HepG2 (cell line): Measurements from ENCODE around the gene BPIFB6. TPM values are rescaled to one million over a fixed set of nuclear protein-coding genes. Genes with fewer than 3 reads are reported as not detected.

Experiments
- DBP ChIP-seq: sonication (generic); formaldehyde crosslinking; IDR thresholded peaks from 2 replicates; pipeline ENCODE4 v1.4.0; 2020; ENCODE audit warnings: missing genetic modification reagents; ENCODE audit errors: not compliant biosample characterization
- EP300 ChIP-seq, 3 experiments: sonication (generic) in 1 of 3; formaldehyde crosslinking in 1 of 3; IDR thresholded peaks; 2 replicates each; pipeline versions ENCODE4 v1.5.1 to v1.6.1; 2011 to 2020; ENCODE audit warnings: low read depth in 2 of 3, low read length in 2 of 3, borderline replicate concordance in 1 of 3, improper control_type of control experiment in 1 of 3, mild to moderate bottlenecking in 1 of 3, missing genetic modification reagents in 1 of 3, moderate library complexity in 1 of 3
- HDAC6 ChIP-seq: fragments of 200-600 bp; sonication (generic); IDR thresholded peaks from 2 replicates; pipeline ENCODE4 v1.7.0; 2017; ENCODE audit warnings: mild to moderate bottlenecking, antibody characterized with exemption, low read length, low read depth
- HNF4A ChIP-seq: sonication (generic); formaldehyde crosslinking; IDR thresholded peaks from 2 replicates; pipeline ENCODE4 v1.4.0; 2020; ENCODE audit warnings: missing genetic modification reagents
- NKX3-1 ChIP-seq: sonication (generic); formaldehyde crosslinking; IDR thresholded peaks from 2 replicates; pipeline ENCODE4 v1.5.0; 2020; ENCODE audit warnings: missing genetic modification reagents
- NR2F6 ChIP-seq, 2 experiments: IDR thresholded peaks; 2 replicates each; pipeline ENCODE4 v1.6.1; 2016; ENCODE audit warnings: antibody characterized with exemption in 1 of 2, mild to moderate bottlenecking in 1 of 2
- NR3C1 ChIP-seq: sonication (generic); formaldehyde crosslinking; IDR thresholded peaks from 2 replicates; pipeline ENCODE4 v1.4.0; 2020; ENCODE audit warnings: missing genetic modification reagents
- PHB2 ChIP-seq: fragments of 450-650 bp; IDR thresholded peaks from 2 replicates; pipeline ENCODE4 v1.6.1; 2018; ENCODE audit not compliant: partially characterized antibody
- POLR2A ChIP-seq, 2 experiments: IDR thresholded peaks; 2 replicates each; pipeline ENCODE4 v1.6.1; 2011; ENCODE audit warnings: low read depth in 2 of 2, low read length in 2 of 2, mild to moderate bottlenecking in 1 of 2, moderate library complexity in 1 of 2; ENCODE audit not compliant: insufficient read depth in 1 of 2
- RNF2 ChIP-seq: fragments of 450-650 bp; conservative IDR thresholded peaks from 2 replicates; pipeline ENCODE4 v1.6.1; 2016; ENCODE audit warnings: low read depth
- SALL2 ChIP-seq: sonication (generic); formaldehyde crosslinking; IDR thresholded peaks from 2 replicates; pipeline ENCODE4 v1.8.1; 2023; ENCODE audit warnings: mild to moderate bottlenecking, missing genetic modification reagents, inconsistent platforms
- SMAD3 ChIP-seq: sonication (generic); formaldehyde crosslinking; IDR thresholded peaks from 2 replicates; pipeline ENCODE4 v1.4.0; 2020; ENCODE audit warnings: missing genetic modification reagents
- TCF7L2 ChIP-seq: IDR thresholded peaks from 2 replicates; pipeline ENCODE4 v1.6.1; 2011; ENCODE audit warnings: mild to moderate bottlenecking, low read depth, low read length, moderate library complexity
- THAP9 ChIP-seq: sonication (generic); formaldehyde crosslinking; IDR thresholded peaks from 2 replicates; pipeline ENCODE4; 2020; ENCODE audit warnings: missing genetic modification reagents, mild to moderate bottlenecking, borderline replicate concordance
- ZNF160 ChIP-seq: sonication (generic); formaldehyde crosslinking; IDR thresholded peaks from 2 replicates; pipeline ENCODE4 v1.8.0; 2022; ENCODE audit warnings: mild to moderate bottlenecking, inconsistent platforms, missing genetic modification reagents
- ZNF235 ChIP-seq: sonication (generic); formaldehyde crosslinking; IDR thresholded peaks from 2 replicates; pipeline ENCODE4 v1.8.1; 2023; ENCODE audit warnings: mild to moderate bottlenecking, missing genetic modification reagents, borderline replicate concordance
- ZNF282 ChIP-seq: fragments of 450-650 bp; IDR thresholded peaks from 2 replicates; pipeline ENCODE4 v1.6.1; 2018; ENCODE audit not compliant: partially characterized antibody
- ZNF567 ChIP-seq: sonication (generic); formaldehyde crosslinking; IDR thresholded peaks from 2 replicates; pipeline ENCODE4 v1.8.1; 2023; ENCODE audit warnings: mild to moderate bottlenecking, missing genetic modification reagents, borderline replicate concordance
- ZNF607 ChIP-seq: sonication (generic); formaldehyde crosslinking; IDR thresholded peaks from 2 replicates; pipeline ENCODE4 v1.5.1; 2020; ENCODE audit warnings: missing genetic modification reagents, mild to moderate bottlenecking, borderline replicate concordance
- polyA plus RNA-seq, 8 experiments: library from polyadenylated mRNA; depleted of rRNA in 3 of 8; stranded (reverse) in 7 of 8; unstranded in 1 of 8; fragments of >200 nt; fragmentation: Illumina TruSeq in 4 of 8; extraction: Trizol in 4 of 8; gene quantifications; 2 replicates each; pipeline versions ENCODE4 v1.2.1 to v1.2.3, GENCODE V29; 2011 to 2016; ENCODE audit warnings: low read depth in 4 of 8, missing spikeins in 1 of 8, mixed read lengths in 1 of 8; ENCODE audit not compliant: insufficient read depth in 1 of 8
- total RNA-seq, 5 experiments: library from RNA; depleted of rRNA; stranded (reverse); fragments of >200 nt; fragmentation: Illumina TruSeq; extraction: Trizol; gene quantifications; 2 replicates each; pipeline ENCODE4 v1.2.3, GENCODE V29; 2016; ENCODE audit warnings: low read depth in 1 of 5

BPIFB6 gene
- total and polyA plus RNA-seq, 2 of the 13 experiments (the other 11 are each of a cell fraction or from before 2014, with no cell fraction given), result 0.13 to 1.7 TPM

- TF ChIP-seq THAP9 (CRISPR knock-in tag), result peak; percentile 17; the same call in 1 of the 2 replicates
- peak; percentile 44; the same call in 1 of the 2 replicates for TF ChIP-seq NKX3-1 (CRISPR knock-in tag)
- no peak for TF ChIP-seq SMAD3
- TF ChIP-seq ZNF235 (CRISPR knock-in tag), result no peak
- TF ChIP-seq DBP (CRISPR knock-in tag), result peak; percentile 50
- TF ChIP-seq TCF7L2, result no peak
- no peak for TF ChIP-seq ZNF567 (CRISPR knock-in tag)
- TF ChIP-seq NR3C1 (CRISPR knock-in tag), result no peak
- no peak for TF ChIP-seq HNF4A (CRISPR knock-in tag)
- no peak for TF ChIP-seq ZNF282
- TF ChIP-seq RNF2, result no peak
- peak in 1 of 2 experiments; percentile 45; a peak in 2 of 4 replicates for TF ChIP-seq POLR2A (IDR thresholded peaks at IDR 0.05; ENCODE audit: insufficient read depth in 1 of 2, low read depth in 2 of 2, low read length in 2 of 2)
- no peak for TF ChIP-seq HDAC6
- no peak; the same call in 1 of the 2 replicates for TF ChIP-seq ZNF607
- no peak for TF ChIP-seq EP300 (IDR thresholded peaks at IDR 0.05; ENCODE audit: low read depth in 2 of 2, low read length in 2 of 2)
- no peak for TF ChIP-seq EP300 (CRISPR knock-in tag; IDR thresholded peaks at IDR 0.05; ENCODE audit: borderline replicate concordance)
- TF ChIP-seq NR2F6 (IDR thresholded peaks at IDR 0.05), result no peak
- TF ChIP-seq NR2F6 (CRISPR knock-in tag; IDR thresholded peaks at IDR 0.05), result no peak
- TF ChIP-seq PHB2, result no peak
- no peak; the same call in 1 of the 2 replicates for TF ChIP-seq ZNF160 (CRISPR knock-in tag)
- TF ChIP-seq SALL2 (CRISPR knock-in tag), result 0 out of 2 replicates have a peak, but pooled peaks have one; percentile 36
Measured at GRCh38 chr20:33010674-33011449, 20.6 kb upstream of the BPIFB6 start (continued).
